ENCODE results near the gene MRPS12. TPM values are rescaled to one million over a fixed set of nuclear protein-coding genes. Genes with fewer than 3 reads are reported as not detected.

MRPS12 gene
- total and polyA plus RNA-seq, 9 of the 15 experiments (the other 6 are each of a cell fraction or from before 2014, with no cell fraction given): 8.1 to 174 (median 52.0) TPM

GRCh38 chr19:38931521-38931793 is 713 bp downstream of the MRPS12 start:
- in situ Hi-C loops (cut with MboI): no loop called here
- no peak for ATAC-seq
- CTCF ChIA-PET (ENCODE audit: low intra/inter-chr PET ratio): no interaction called here
- Histone ChIP-seq H3K9ac (ENCODE audit: insufficient read depth in 1 of 2, low read depth in 2 of 2, low read length in 2 of 2) (peak overlapping the region; percentile 91 to 98), H3K27me3 (ENCODE audit: control insufficient read depth in 2 of 2, insufficient read depth in 2 of 2, low read length in 2 of 2) (no peaks in the 10 kb centered on the region), H2AFZ (ENCODE audit: low read depth, low read length) (no peak overlapping the region; the same call in 1 of the 2 replicates), H3K27ac (ENCODE audit: extremely low read depth, low read depth, low read length) (peak overlapping the region; percentile 92), H3K4me1 (replicated peaks in 1 of 2; ENCODE audit: control insufficient read depth in 2 of 2, insufficient read depth in 2 of 2, low read length in 2 of 2) (peaks cover 0 to 18% of the 10 kb centered on the region in 2 experiments; a peak in 3 of 5 replicates), H3K4me3 (peak overlapping the region; percentile 71), H4K20me1 (replicated peaks; ENCODE audit: control insufficient read depth, insufficient read depth, low read length) (no peaks in the 10 kb centered on the region; the same call in 1 of the 2 replicates), H3K79me2 (ENCODE audit: control insufficient read depth, insufficient read depth, low read length) (peaks cover 57% of the 10 kb centered on the region), H3K4me2 (ENCODE audit: insufficient read depth, low read length) (peak overlapping the region; percentile 100), H3K9me3 (replicated peaks; ENCODE audit: control insufficient read depth, insufficient read depth, low read depth, low read length) (peaks cover 18% of the 10 kb centered on the region), H3K9me1 (ENCODE audit: control insufficient read depth, insufficient read depth, low read length) (no peaks in the 10 kb centered on the region), H3K36me3 (ENCODE audit: control insufficient read depth, insufficient read depth, low read length) (peaks cover 32% of the 10 kb centered on the region)
- no peak for DNase-seq (ENCODE audit: extremely low read depth in 1 of 4, low spot score in 3 of 4)
- WGBS (ENCODE audit: insufficient coverage, low coverage, missing lambda C conversion rate): 1% methylated on average over 7 of the region's 8 CpGs
- 0 out of 2 replicates have a peak, but pooled peaks have one; percentile 7 for TF ChIP-seq AFF4 (CRISPR knock-in tag; IDR thresholded peaks at IDR 0.05)
- TF ChIP-seq SRSF1 (IDR thresholded peaks at IDR 0.05; ENCODE audit: low read depth, low read length): no peak
- BruUV-seq (replicated peaks): no TSS peak
- POLR2A ChIA-PET: interaction anchor here (0.9 to 1.6 kb wide), 4 partner anchors 11 to 336 kb away, joined by 3 to 5 read pairs (median 4); partner anchors contain the start of genes HNRNPL and RINL
- intact Hi-C loops (cut with micrococcal nuclease): loop anchor here (2.0 to 10.0 kb wide), 4 partner anchors 99 to 417 kb away; partner anchors contain the start of gene ECH1
- no peak for FAIRE-seq
